NCI-H187 treated with DMSO at 0.1 percent for 48 hours (cell line): ENCODE measurements around the gene RNF13.
"Not testable (repeated sequence)": the region's sequence is repeated elsewhere in the genome, so short reads cannot be mapped to it uniquely, and the experiment has no call there.

ENCODE experiments used
- DNase-seq: peaks from one replicate; lab custom pipeline; 2025; lab: John Stamatoyannopoulos, UW

Gene RNF13

DNA sequence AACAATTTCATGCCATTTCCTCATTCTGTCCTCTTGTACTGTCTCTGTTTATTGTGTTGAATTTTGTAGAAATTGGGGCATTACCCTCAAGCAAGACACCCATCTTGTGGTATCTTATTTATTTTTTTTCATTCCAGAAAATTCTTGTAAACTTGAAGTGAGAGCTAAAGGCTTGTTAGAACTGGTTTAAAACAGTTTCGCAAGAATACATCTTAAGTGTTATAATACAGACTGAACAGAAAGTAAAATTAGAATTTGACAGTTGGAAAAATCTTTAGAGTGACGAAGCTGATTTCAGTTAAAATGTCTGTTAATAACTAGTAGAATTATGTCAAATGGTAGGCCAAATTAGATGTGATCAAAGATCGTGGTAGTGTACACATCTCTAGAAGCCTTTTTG is 26.9 kb downstream of the RNF13 start:
- DNase-seq = no peak

DNA sequence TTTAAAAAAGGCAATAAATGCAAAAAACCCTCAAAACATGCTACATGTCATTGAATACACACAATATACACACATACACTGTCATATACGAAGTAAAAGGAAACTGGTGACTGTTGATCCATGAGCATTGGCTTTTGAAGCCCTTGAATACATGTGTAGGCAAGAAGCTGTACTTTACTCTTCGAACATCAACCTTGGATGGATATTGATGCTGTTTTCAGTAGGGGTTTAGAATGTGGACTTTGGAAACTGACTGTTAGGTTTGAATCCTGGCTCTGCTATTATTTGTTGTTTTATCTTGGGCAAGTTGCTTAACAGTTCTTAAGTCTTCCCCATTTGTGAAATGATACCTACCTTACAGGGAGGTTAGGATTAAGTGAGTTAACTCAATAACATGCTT is 30.5 kb downstream of the RNF13 start:
- DNase-seq = no peak

DNA sequence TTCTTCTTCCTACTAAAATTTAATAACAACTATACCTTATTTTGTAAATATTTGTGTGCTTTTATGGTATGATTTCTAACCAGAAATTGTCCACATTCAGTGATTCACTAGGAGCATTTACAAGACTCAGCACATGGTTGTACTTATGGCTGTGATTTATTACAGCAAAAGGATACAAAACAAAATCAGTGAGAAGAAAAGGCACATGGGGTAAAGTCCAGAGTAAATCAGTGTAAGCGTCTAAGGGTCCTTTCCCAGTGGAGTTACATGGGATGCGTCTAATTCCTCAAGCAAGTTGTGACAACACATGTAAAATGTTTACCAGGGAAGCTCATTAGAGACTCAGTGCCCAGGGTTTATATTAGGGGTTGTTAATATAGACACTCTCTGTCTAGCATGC is 31.1 kb downstream of the RNF13 start:
- DNase-seq = no peak

DNA sequence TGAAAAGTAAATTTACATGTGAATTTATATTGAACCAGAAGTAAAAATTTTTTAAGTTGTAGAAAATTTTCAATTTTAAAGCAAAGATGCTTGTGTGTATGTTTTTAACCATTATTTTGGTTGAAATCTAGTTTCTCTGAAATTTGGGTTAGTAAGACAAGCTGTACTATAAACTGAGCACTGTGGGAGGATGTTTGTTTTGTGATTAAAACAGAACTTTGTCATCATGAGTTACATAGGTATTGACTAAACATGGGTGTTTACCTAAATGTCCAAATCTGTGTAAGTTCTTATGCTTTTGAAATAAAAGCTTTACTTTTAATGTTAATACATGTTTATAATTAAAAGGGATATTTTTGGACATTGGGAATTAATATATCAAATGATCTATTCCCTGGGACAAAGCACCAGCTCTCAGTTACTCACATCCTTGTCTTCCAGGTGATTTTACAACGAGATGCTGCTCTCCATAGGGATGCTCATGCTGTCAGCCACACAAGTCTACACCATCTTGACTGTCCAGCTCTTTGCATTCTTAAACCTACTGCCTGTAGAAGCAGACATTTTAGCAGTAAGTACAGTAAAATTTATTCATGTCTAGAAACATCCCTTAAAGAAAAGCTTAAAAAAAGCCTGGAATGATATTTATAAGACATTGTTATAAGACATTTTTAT is 32.7 kb downstream of the RNF13 start:
- DNase-seq = no peak

DNA sequence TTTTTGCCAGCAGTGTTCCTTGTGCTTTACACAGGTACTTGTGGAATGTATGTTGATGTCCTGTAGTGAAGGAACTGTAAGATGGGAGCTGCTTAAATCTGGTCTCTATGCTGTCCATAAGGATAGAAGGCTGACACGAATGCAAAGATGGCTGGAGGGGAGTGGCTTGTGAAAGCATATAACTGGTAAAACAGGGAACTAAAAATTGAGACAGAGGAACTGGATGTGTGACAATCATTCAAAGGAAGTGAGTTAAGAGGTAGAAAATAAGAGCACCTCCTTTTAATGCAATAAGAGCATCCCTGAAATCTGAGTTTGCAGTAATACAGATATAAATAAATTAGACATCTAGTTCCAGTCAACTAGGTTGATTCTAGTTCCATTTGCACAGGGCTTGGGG is 35.2 kb downstream of the RNF13 start:
- no peak for DNase-seq

DNA sequence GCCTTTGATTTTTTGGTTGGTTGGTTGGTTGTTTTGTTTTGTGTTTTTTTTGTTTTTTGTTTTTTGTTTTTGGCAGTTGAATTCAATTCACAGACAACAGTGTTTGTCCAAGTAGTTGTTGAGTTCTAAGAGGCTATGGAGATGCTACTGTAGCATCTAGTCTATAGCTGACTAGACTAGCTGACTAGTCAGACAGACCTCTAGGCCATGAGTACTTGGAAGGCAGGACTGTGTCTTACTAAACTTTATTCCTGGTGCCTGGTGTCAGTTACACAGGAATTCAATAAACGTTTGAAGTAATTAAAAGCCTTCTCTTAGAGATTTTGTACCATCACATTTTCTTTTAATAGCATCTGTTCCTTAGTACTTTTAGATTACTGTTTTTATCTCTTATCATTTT is 35.7 kb downstream of the RNF13 start:
- no peak for DNase-seq

DNA sequence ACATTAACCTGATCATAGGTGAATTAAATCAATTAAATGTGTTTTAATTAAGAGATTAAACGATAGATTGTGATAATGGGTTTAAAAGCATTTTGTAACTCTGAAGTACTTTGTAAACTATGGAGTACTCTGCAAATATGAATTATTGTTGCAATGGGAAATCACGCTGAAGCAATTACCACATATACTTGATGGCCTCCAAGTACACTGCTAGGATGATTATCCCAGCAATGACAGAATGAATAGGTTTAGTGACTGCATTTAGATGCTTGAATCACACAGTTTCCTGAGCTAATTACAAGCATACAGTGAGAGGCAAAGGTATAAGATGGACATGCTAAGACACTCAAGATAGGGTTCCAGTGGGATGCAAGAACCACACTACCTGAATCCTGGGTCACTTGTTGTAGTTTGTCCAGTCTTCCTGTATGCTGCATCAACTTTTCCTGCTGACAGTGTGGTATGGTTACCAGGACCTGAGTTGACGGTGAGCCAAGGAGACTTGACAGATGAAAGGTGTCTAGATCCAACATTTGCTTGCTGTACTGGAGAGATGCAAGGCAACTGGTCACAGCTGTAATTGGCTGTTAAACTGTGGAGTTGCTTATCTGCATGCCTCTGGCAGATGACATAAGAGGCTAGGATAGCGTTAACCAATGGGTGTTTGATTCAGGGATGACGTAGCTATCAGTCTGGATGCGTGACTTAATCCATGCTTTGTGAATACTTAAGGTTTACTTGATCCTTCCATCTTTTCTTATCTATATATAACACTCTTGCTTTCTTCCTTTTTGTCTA is 38.0 kb downstream of the RNF13 start:
- DNase-seq = no peak

DNA sequence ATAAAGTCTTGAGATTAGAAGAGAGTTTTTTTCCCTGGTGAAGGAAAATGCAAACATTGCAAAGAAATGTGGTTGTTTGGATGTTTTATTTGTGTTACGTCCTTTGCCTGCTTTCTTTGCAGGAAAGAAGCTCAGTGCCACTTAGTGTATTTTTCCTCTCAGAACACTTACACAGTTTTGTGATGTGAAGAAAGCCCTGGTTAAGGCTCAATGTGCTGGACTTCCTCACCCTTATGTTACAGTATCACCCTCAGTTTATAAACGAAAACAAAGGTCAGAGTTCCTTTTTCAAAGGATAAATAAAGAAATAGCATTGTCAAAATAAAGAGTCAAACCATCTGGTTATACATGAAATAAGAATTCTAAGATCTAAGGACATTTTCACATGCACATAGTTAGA is 45.9 kb downstream of the RNF13 start:
- no peak for DNase-seq

DNA sequence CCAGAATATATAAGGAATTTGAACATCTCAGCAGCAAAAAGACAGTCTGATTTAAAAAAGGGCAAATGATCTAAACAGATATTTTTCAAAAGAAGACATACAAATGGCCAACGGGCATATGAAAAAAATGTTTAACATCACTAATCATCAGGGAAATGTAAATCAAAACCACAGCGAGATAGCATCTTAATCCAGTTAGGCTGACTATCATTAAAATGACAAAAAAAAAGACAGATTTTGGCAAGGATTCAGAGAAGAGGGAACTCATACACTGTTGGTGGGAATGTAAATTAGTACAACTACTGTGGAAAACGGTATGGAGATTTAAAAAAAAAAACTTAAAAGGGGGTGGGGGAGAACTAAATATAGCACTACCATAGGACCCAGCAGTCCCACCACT is 47.9 kb downstream of the RNF13 start:
- DNase-seq = no peak

DNA sequence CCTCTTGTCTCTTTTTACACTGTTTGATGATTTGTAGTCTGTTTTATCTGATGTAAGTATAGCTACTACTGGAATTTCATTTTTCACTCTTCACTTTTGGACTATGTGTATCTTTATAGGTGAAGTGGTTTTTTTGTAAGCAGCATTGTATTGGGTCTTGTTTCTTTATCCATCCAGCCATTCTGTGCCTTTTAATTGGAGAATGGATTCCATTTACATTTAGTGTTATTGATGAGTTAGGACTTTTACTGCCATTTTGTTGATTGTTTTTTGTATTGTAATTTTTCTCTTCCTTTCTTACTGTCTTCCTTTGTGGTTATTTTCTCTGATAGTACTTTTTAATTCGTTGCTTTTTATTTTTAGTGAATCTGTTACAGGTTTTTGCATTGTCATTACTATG is 54.5 kb downstream of the RNF13 start:
- no peak for DNase-seq

DNA sequence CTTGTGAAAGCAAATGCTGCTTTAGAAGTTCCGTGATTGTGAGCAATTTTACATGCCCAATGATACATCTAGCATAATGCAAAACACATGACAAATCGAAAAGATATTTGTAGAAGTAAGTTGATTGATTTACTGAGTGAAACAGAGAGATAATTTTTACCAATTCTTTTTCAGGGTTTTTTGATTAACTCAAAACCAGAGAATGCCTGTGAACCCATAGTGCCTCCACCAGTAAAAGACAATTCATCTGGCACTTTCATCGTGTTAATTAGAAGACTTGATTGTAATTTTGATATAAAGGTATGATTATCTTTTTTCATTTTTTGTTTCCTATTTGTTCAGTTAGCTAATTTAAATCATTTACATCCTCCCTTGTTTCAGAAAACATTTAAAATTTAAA is 58.8 kb downstream of the RNF13 start:
- no peak for DNase-seq

DNA sequence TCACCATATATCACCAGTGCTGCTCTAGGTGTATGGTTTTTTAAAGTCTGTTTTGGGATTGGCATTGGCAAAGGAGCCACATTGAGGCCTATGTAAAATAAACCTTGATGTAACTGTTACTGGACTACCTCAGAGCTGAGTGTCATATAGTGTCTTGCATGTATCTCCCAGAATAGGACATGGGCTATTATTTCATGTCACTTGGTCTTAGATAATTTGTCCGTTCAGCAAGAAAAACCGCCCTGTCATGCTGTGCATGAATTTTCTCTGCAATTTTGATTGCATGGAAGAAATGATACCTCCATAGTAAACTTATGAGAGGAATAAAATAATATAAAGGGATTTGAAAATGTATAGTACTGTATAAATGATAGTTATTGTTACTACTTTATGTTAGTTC is 59.6 kb downstream of the RNF13 start:
- DNase-seq = no peak

DNA sequence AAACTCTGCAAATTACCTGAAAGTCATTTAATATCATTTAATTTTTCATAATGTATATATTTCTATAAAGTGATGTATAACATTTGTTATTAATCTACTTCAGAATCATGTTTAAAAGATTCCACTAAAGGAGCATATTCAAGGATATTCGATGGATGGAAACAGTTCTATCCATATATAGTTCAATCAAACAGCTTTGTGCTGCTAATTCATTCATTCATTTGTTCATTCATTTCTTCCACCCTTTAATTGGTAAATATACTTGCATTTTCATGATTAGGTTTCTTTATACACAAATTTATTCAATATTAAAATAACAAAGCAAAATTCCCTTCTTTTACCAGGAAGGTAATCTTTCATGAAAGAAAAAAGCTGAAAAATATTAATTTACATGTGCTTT is 64.7 kb downstream of the RNF13 start:
- DNase-seq = no peak

DNA sequence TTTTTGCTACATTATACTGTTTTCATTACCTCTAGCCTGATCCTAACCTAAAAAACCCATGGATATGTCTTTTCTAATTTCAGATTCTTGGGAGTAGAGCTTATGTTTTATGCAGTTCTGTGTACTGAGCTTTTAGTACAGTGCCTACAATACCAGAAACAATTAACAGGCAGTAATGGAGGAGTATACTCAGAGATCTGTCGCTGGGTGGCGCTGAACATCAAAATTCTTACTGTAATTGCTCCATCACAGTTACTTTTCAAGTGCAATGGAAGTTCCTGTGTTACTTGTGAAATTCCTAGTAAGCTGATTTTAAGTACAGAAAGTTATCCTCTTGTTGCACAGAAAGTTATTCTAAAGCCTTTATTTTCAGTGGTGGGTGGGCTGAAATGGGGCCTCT is 66.9 kb downstream of the RNF13 start:
- DNase-seq = no peak

DNA sequence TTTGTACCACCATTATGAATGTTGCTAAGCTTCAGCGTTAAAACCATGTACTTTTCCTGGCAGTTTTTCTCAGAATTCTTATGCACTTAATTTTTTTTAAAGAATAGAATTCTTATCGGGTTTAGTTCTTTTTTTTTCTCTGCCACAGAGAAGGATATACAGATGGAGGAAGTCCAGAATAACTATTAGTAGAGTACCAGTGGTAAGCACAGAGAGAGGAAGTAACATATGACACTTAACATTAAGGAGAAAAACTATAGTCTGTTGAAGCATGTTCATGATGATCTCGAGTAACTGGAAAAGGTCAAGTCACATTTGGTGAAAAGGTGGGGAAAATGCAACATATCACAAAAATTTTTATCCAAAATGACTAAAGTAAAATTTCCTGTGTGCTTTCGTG is 68.9 kb downstream of the RNF13 start:
- no peak for DNase-seq

DNA sequence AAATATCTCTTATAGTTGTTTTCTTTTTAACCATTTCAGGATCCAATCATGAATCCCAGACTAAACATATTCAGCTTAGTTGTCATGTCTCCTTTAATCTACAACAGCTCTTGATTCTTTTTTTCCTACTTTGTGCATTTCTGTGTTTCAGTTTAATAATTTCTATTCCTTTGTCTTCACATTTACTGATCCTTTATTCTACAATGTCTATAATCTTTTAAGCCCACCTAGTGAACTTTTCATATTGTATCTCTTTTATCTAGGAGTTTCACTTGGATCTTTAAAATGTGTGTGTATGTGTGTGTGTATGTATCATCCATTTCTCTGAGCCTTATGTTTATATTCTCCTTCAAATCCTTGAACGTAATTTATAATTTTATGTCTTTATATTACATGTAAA is 70.1 kb downstream of the RNF13 start:
- no peak for DNase-seq

DNA sequence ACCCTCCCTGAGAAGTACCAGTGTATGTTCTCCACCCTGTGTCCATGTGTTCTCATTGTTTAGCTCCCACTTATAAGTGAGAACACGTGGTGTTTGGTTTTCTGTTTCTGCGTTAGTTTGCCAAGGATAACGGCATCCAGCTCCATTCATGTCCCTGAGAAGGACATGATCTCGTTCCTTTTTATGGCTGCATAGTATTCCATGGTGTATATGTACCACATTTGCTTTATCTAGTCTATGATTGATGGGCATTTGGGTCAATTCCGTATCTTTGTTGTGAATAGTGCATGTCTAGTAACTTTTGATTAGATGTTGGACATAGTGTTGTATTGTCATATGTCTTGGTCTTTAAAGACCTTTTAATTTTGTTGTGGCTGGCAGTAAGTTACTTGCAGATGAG is 70.8 kb downstream of the RNF13 start:
- DNase-seq = not testable (repeated sequence)

DNA sequence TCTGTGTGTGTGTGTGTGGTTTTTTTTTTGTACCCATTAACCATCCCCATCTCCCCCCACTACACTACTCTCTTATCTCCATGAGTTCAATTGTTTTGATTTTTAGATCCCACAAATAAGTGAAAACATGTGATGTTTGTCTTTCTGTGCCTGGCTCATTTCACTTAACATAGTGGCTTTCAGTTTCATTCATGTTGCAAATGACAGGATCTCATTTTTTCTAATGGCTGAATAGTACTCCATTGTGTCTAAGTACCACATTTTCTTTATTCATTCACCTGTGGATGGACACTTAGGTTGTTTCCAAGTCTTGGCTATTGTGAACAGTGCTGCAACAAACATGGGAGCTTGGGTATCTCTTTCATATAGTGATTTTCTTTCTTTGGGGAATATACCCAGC is 71.8 kb downstream of the RNF13 start:
- not testable (repeated sequence) for DNase-seq

DNA sequence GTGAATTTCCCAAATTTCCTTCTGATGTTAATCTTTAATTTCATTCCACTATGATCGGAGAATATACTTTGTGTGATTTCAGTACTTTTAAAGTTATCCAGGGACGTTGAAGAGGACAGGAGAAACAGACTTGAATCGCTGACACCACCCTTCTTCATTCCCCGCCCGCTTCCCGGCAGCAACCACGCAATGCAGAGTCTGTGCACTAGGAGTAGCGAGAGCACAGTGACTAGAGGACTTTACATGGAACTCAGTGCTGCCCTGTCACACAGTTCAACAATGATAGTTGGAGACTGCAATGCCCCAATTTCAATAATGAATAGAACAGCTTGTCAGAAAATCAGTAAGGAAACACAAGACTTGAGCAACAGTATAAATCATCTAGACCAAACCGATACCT is 73.9 kb downstream of the RNF13 start:
- DNase-seq = no peak

DNA sequence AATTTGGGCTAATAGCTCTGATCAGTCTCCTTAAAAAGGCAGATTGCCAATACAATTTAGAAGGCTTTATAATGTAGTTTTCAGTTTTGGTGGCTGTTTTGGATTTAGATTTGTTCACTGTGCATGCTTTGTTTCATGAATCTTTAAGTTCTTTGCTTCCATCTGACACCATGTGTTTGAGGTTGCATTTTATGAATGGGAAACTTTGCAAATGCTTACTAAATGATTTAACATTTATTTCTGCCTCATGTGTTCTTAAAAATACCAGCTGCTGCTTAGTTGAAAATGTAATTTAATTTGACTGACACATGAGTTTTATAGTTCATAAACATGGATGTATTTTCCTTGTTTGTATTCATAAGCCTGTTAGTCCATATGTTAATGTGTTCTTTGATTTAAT is 78.6 kb downstream of the RNF13 start:
- no peak for DNase-seq

DNA sequence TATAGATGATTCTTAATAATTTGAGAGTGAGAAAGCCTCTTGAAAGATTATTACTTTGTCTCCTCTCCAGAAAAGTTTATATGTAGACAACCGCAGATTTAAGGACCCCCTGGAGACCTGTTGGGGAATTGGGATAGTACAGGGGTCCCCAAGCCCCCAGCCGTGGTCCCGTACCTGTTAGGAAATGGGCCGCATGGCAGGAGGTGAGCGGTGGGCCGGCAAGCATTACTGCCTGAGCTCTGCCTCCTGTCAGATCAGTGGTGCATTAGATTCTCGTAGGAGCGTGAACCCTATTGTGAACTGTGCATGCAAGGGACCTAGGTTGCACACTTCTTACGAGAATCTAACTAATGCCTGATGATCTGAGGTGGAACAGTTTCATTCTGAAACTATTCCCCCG is 79.4 kb downstream of the RNF13 start:
- no peak for DNase-seq

DNA sequence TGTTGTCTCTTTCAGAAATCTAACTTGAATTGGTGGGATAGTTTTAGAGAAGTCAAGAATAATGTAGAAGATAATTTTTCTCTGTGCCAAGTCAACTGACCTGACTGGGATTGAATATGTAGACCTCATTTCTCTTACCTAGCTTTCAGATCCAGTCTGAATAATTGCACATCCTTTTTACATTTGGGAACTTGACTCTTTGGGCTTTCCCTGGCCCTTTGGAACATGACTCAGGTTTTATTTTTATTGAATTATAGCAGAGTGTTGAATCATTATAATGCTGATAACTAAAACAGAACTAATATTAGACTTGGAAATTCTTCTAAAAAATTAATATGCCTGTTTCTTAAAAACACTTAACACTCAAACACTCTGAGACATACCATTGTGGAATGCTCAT is 81.2 kb downstream of the RNF13 start:
- DNase-seq = no peak

DNA sequence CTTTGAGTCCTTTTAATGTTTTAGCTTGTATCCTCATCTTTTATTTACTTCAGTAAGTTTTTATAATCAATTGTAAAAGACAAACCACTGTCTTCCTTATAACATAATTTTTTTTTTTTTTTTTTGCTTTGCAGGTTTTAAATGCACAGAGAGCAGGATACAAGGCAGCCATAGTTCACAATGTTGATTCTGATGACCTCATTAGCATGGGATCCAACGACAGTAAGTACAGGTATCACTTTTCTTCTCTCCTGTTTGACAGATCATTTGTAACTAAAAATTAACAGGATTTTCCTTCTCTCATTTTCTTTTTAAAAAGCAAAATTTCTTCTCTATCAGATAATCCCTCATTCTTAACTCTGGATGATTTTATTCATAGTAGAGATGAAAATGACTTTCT is 82.3 kb downstream of the RNF13 start:
- DNase-seq = no peak

DNA sequence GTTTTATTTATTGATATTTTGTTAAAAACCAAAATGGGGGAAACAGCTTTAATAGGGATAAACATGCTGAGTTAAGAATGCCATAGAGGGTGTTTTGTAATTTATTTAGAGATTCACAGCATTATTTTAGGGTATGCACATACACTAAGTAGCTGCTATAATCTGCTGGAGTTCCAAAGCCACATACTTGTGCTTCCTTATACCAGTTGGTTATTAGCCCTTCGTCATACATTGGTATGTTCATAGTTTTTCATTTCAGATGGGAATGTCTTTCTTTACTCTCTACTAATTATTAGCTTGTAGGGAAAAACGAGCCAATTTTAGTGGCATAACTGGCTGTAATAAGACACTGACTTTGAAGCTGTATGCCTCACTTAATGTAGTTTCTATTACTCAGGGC is 82.8 kb downstream of the RNF13 start:
- DNase-seq = no peak
